HUES64 (cell line): ENCODE data around the gene MRPL19.

Source experiments
- H3K27ac ChIP-seq: 2 replicates; pipeline ENCODE4 v1.7.0; 2013; ENCODE audit warnings: low read depth, low read length, inconsistent platforms
- H3K27me3 ChIP-seq: 2 replicates; pipeline ENCODE4 v1.6.1; 2013; ENCODE audit warnings: mild to moderate bottlenecking, low read length; ENCODE audit not compliant: insufficient read depth
- H3K36me3 ChIP-seq: 2 replicates; pipeline ENCODE4 v1.6.1; 2013; ENCODE audit warnings: mild to moderate bottlenecking, low read length; ENCODE audit not compliant: insufficient read depth
- H3K4me1 ChIP-seq: 2 replicates; pipeline ENCODE4 v1.6.1; 2013; ENCODE audit warnings: mild to moderate bottlenecking, low read length, moderate library complexity; ENCODE audit not compliant: insufficient read depth
- H3K4me3 ChIP-seq: 2 replicates; pipeline ENCODE4 v1.5.1; 2013; ENCODE audit warnings: mild to moderate bottlenecking, low read length, moderate library complexity
- H3K9ac ChIP-seq: 2 replicates; pipeline ENCODE4 v1.6.1; 2013; ENCODE audit warnings: mild to moderate bottlenecking, low read depth, low read length
- H3K9me3 ChIP-seq: 2 replicates; pipeline ENCODE4 v1.6.1; 2013; ENCODE audit warnings: low read depth, low read length; ENCODE audit not compliant: insufficient read depth
- WGBS: fragments of 150-250, 120-280 bp; methylation state at CpG from one replicate; pipeline ENCODE4 v1.1.7; 2013; ENCODE audit warnings: missing lambda C conversion rate; 5-methylcytosine and 5-hydroxymethylcytosine counted together

The MRPL19 gene

GRCh38 chr2:75619956-75620740 lies 26.4 kb upstream of the MRPL19 start:
- 96% methylated on average over 2 of the region's 4 CpGs for WGBS
- no peak overlapping the region for H3K27ac ChIP-seq
- no peak overlapping the region for H3K9ac ChIP-seq
- no peaks in the 10 kb centered on the region for H3K9me3 ChIP-seq
- no peak overlapping the region for H3K4me3 ChIP-seq
- no peaks in the 10 kb centered on the region for H3K27me3 ChIP-seq
- no peaks in the 10 kb centered on the region for H3K36me3 ChIP-seq
- H3K4me1 ChIP-seq: no peaks in the 10 kb centered on the region

- Histone ChIP-seq H3K9ac (no peak overlapping the region), H3K27me3 (no peaks in the 10 kb centered on the region), H3K27ac (no peak overlapping the region), H3K4me1 (no peaks in the 10 kb centered on the region), H3K4me3 (no peak overlapping the region), H3K9me3 (no peaks in the 10 kb centered on the region), H3K36me3 (no peaks in the 10 kb centered on the region)
- WGBS: 88% methylated on average over 3 of the region's 4 CpGs
Measured at GRCh38 chr2:75621228-75621627, 25.4 kb upstream of the MRPL19 start.

- H3K27me3 ChIP-seq: no peaks in the 10 kb centered on the region
- H3K9ac ChIP-seq: no peak overlapping the region
- H3K9me3 ChIP-seq: no peaks in the 10 kb centered on the region
- H3K4me3 ChIP-seq: no peak overlapping the region
- no peaks in the 10 kb centered on the region for H3K4me1 ChIP-seq
- WGBS: 90% methylated on average over 2 of the region's 2 CpGs
- no peak overlapping the region for H3K27ac ChIP-seq
- no peaks in the 10 kb centered on the region for H3K36me3 ChIP-seq
Measured at GRCh38 chr2:75622500-75622899, 24.1 kb upstream of the MRPL19 start.

GRCh38 chr2:75622929-75623328 lies 23.7 kb upstream of the MRPL19 start:
- H3K9ac ChIP-seq: no peak overlapping the region
- H3K36me3 ChIP-seq: no peaks in the 10 kb centered on the region
- no peak overlapping the region for H3K4me3 ChIP-seq
- H3K4me1 ChIP-seq: no peaks in the 10 kb centered on the region
- H3K27ac ChIP-seq: no peak overlapping the region
- H3K9me3 ChIP-seq: no peaks in the 10 kb centered on the region
- WGBS: 95% methylated on average over 3 of the region's 3 CpGs
- no peaks in the 10 kb centered on the region for H3K27me3 ChIP-seq

GRCh38 chr2:75627902-75628504 lies 18.6 kb upstream of the MRPL19 start:
- no peaks in the 10 kb centered on the region for H3K9me3 ChIP-seq
- H3K4me1 ChIP-seq: peaks cover 4% of the 10 kb centered on the region; the same call in 1 of the 2 replicates
- H3K4me3 ChIP-seq: no peak overlapping the region
- H3K36me3 ChIP-seq: no peaks in the 10 kb centered on the region
- WGBS: 14% methylated on average over 3 of the region's 4 CpGs
- no peaks in the 10 kb centered on the region for H3K27me3 ChIP-seq
- H3K9ac ChIP-seq: no peak overlapping the region
- no peak overlapping the region for H3K27ac ChIP-seq

- 82% methylated on average over 5 of the region's 5 CpGs for WGBS
- no peak overlapping the region for H3K4me3 ChIP-seq
- H3K27me3 ChIP-seq: no peaks in the 10 kb centered on the region
- H3K9me3 ChIP-seq: no peaks in the 10 kb centered on the region
- no peaks in the 10 kb centered on the region for H3K36me3 ChIP-seq
- peaks cover 4% of the 10 kb centered on the region; the same call in 1 of the 2 replicates for H3K4me1 ChIP-seq
- no peak overlapping the region for H3K9ac ChIP-seq
- H3K27ac ChIP-seq: no peak overlapping the region
Measured at GRCh38 chr2:75632091-75632701, 14.4 kb upstream of the MRPL19 start.

- Histone ChIP-seq H3K9ac (no peak overlapping the region), H3K9me3 (no peaks in the 10 kb centered on the region), H3K4me1 (peaks cover 4% of the 10 kb centered on the region; the same call in 1 of the 2 replicates), H3K27me3 (no peaks in the 10 kb centered on the region), H3K4me3 (no peak overlapping the region), H3K36me3 (no peaks in the 10 kb centered on the region), H3K27ac (no peak overlapping the region)
- no CpG with 5 or more reads among the region's 1 CpG for WGBS
Measured at GRCh38 chr2:75632813-75633212, 13.8 kb upstream of the MRPL19 start.

- Histone ChIP-seq H3K4me1 (peaks cover 4% of the 10 kb centered on the region; the same call in 1 of the 2 replicates), H3K4me3 (no peak overlapping the region), H3K27me3 (no peaks in the 10 kb centered on the region), H3K27ac (no peak overlapping the region), H3K9me3 (no peaks in the 10 kb centered on the region), H3K36me3 (no peaks in the 10 kb centered on the region), H3K9ac (no peak overlapping the region)
- WGBS: 96% methylated on average over 3 of the region's 3 CpGs
Measured at GRCh38 chr2:75633620-75634019, 13.0 kb upstream of the MRPL19 start.

GRCh38 chr2:75634945-75635344 lies 11.6 kb upstream of the MRPL19 start:
- no peaks in the 10 kb centered on the region for H3K36me3 ChIP-seq
- WGBS: 100% methylated on average over 1 of the region's 1 CpG
- H3K27ac ChIP-seq: no peak overlapping the region

GRCh38 chr2:75637568-75637967 lies 9.0 kb upstream of the MRPL19 start:
- Histone ChIP-seq H3K9me3 (no peaks in the 10 kb centered on the region), H3K27me3 (no peaks in the 10 kb centered on the region), H3K4me3 (no peak overlapping the region), H3K4me1 (no peaks in the 10 kb centered on the region), H3K27ac (no peak overlapping the region), H3K36me3 (no peaks in the 10 kb centered on the region), H3K9ac (no peak overlapping the region)
- 90% methylated on average over 1 of the region's 1 CpG for WGBS

More at GRCh38 chr2:75634945-75635344, 11.6 kb upstream of the MRPL19 start:
- Histone ChIP-seq H3K4me1 (peaks cover 4% of the 10 kb centered on the region; the same call in 1 of the 2 replicates), H3K9me3 (no peaks in the 10 kb centered on the region), H3K9ac (no peak overlapping the region), H3K27me3 (no peaks in the 10 kb centered on the region), H3K4me3 (no peak overlapping the region)

- WGBS: 2% methylated on average over 2 of the region's 3 CpGs
Measured at GRCh38 chr2:75640621-75641121, 5.9 kb upstream of the MRPL19 start.

More at GRCh38 chr2:75640621-75641121, 5.9 kb upstream of the MRPL19 start:
- no peaks in the 10 kb centered on the region for H3K27me3 ChIP-seq
- H3K4me1 ChIP-seq: no peaks in the 10 kb centered on the region
- H3K27ac ChIP-seq: no peak overlapping the region
- H3K4me3 ChIP-seq: no peak overlapping the region
- no peak overlapping the region for H3K9ac ChIP-seq
- no peaks in the 10 kb centered on the region for H3K36me3 ChIP-seq
- H3K9me3 ChIP-seq: no peaks in the 10 kb centered on the region
